Nephron (organoid): ENCODE measurements around the gene PHLDB1.
A peak's percentile ranks its signal among the peaks of the same experiment; 100 is the strongest.

Source experiments
- H3K27ac Mint-ChIP-seq, 3 experiments: 2 replicates each; pipeline ENCODE4 v1.8.0; 2020; ENCODE audit warnings: mixed read lengths in 3 of 3, mild to moderate bottlenecking in 2 of 3, moderate library complexity in 1 of 3
- H3K27me3 Mint-ChIP-seq: 2 replicates; pipeline ENCODE4 v1.8.0; 2021; ENCODE audit warnings: low read depth, mild to moderate bottlenecking, moderate library complexity, mixed read lengths
- H3K36me3 Mint-ChIP-seq: 2 replicates; pipeline ENCODE4 v1.8.0; 2020; ENCODE audit warnings: low read depth, mixed read lengths
- H3K4me1 Mint-ChIP-seq: 2 replicates; pipeline ENCODE4 v1.8.0; 2020; ENCODE audit warnings: mixed read lengths
- H3K4me3 Mint-ChIP-seq, 3 experiments: 2 replicates each; pipeline ENCODE4 v1.8.0; 2020; ENCODE audit warnings: mild to moderate bottlenecking in 3 of 3, mixed read lengths in 3 of 3, moderate library complexity in 2 of 3
- H3K9me3 Mint-ChIP-seq: 2 replicates; pipeline ENCODE4 v1.8.0; 2020; ENCODE audit warnings: mixed read lengths
- TF ChIP-seq, protein P1 (sequence below), 3 experiments: fragments of 200-600 bp; sonication (generic); IDR thresholded peaks; one replicate each; pipeline ENCODE4 v1.5.0; 2021; ENCODE audit warnings: antibody characterized with exemption in 3 of 3; ENCODE audit not compliant: unreplicated experiment in 3 of 3

The PHLDB1 gene

DNA sequence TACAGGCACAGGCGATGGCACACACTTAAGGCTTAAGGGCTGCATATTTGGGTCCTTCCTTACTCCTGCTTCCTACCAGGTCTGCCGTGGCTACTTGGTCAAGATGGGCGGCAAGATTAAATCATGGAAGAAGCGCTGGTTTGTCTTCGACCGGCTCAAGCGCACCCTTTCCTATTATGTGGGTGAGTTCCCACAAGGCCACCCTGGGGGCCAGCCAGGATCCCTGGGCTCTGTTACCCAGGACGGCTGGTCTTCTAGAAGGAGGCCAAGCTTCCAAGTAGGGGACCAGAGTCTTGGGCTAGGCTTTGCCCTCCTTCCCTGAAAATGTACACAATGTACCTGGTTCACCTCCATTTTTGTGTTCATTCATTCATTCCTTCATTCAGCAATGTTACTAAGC lies 43.0 kb downstream of the PHLDB1 start:
- H3K27ac Mint-ChIP-seq: no peak overlapping the region
- TF ChIP-seq, protein P1, sequence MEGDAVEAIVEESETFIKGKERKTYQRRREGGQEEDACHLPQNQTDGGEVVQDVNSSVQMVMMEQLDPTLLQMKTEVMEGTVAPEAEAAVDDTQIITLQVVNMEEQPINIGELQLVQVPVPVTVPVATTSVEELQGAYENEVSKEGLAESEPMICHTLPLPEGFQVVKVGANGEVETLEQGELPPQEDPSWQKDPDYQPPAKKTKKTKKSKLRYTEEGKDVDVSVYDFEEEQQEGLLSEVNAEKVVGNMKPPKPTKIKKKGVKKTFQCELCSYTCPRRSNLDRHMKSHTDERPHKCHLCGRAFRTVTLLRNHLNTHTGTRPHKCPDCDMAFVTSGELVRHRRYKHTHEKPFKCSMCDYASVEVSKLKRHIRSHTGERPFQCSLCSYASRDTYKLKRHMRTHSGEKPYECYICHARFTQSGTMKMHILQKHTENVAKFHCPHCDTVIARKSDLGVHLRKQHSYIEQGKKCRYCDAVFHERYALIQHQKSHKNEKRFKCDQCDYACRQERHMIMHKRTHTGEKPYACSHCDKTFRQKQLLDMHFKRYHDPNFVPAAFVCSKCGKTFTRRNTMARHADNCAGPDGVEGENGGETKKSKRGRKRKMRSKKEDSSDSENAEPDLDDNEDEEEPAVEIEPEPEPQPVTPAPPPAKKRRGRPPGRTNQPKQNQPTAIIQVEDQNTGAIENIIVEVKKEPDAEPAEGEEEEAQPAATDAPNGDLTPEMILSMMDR (IDR thresholded peaks at IDR 0.05; ENCODE audit: unreplicated experiment in 3 of 3): no peak
- H3K36me3 Mint-ChIP-seq: peaks cover 81% of the 10 kb centered on the region
- H3K4me3 Mint-ChIP-seq: no peak overlapping the region
- no peaks in the 10 kb centered on the region for H3K27me3 Mint-ChIP-seq
- H3K9me3 Mint-ChIP-seq: no peaks in the 10 kb centered on the region
- H3K4me1 Mint-ChIP-seq: peaks cover 10% of the 10 kb centered on the region

DNA sequence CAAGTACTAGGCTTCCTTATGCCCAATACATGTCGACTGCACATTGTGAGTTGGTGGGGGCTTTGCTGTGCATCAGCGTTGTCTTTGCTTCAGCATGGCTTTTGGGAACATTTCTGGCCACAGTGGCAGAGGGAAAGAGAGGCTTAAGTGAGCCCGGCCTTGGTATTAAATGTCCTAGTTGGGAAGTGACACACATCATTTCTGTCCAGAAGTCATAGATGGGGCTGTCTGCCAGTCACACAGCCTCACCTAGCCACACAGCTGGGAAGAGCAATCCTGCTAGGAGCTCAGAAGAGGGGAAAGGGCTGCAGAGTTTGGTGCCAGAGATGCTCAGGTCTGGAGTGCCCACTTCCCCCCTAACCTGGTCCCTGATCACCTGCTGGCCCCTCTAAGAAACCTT lies 44.4 kb downstream of the PHLDB1 start:
- peaks cover 2% of the 10 kb centered on the region for H3K4me1 Mint-ChIP-seq
- no peak overlapping the region for H3K4me3 Mint-ChIP-seq
- H3K27me3 Mint-ChIP-seq: no peaks in the 10 kb centered on the region
- TF ChIP-seq, protein P1 (IDR thresholded peaks at IDR 0.05; ENCODE audit: unreplicated experiment in 3 of 3): no peak
- peaks cover 77% of the 10 kb centered on the region for H3K36me3 Mint-ChIP-seq
- H3K9me3 Mint-ChIP-seq: no peaks in the 10 kb centered on the region
- H3K27ac Mint-ChIP-seq: peak overlapping the region in 1 of 3 experiments; percentile 48

DNA sequence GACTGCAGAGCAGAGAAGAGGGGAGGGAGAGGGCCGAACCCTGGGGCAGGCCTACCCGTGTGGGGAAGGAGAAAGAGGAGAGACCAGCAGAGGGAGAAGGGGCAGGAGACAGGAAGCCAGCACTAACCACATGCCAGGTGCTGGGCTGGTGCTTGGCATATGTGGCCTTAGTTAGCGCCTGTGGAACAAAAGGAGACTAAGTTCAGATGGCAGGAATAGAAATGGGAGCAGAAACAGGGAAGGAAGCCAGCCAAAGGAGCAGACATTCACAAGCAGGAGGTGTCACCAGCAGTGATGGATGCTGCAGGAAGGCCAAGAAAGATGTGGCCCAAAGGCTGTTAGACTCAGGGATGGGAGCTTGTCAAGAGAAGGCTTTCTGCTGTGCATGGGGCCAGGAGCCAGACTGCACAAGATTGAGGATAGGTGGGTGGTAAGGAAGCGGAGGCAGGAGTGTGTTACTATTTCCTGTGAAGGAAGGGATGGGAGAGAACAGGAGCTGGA lies 45.3 kb downstream of the PHLDB1 start:
- peak overlapping the region in 2 of 3 experiments; percentile 2 to 31 for H3K27ac Mint-ChIP-seq
- TF ChIP-seq, protein P1 (IDR thresholded peaks at IDR 0.05; ENCODE audit: unreplicated experiment in 3 of 3): no peak
- H3K9me3 Mint-ChIP-seq: no peaks in the 10 kb centered on the region
- H3K27me3 Mint-ChIP-seq: no peaks in the 10 kb centered on the region
- H3K4me3 Mint-ChIP-seq: no peak overlapping the region
- H3K4me1 Mint-ChIP-seq: peaks cover 5% of the 10 kb centered on the region
- peaks cover 80% of the 10 kb centered on the region for H3K36me3 Mint-ChIP-seq

DNA sequence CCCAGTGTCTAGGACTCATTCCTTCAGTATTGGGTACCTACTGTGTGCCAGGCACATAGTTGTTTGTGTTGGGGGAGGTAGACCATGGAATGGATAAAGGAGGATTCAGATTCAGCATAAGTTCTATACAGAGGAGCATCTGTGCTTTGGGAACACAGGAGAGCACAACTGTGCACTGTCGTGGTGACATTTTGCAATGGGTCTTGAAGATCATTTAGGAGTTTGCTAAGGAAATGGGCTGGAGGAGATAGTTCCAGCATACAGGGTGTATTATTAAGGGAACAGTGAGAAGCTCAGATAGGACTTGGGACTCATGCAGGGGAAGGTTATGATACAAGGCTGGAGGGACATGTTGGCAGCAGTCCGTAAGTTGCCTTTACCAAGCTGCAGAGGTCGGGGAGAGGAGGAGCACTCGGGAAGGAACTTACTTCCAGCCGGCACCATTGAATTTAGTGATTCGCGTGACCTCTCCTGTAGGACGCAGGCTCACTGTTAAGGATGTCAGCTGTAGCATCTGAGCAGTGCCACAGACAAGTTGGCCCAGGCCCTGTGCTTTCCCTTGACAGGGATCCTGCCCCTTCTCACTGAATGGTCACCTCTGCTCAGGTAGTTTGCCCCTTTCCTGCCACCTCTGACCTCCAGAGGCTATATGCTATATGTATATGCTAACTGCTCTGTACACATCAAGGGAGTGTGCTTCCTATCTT lies 46.4 kb downstream of the PHLDB1 start:
- Mint-ChIP-seq H3K27ac (peak overlapping the region in 1 of 3 experiments; percentile 11), H3K4me1 (peaks cover 5% of the 10 kb centered on the region), H3K9me3 (no peaks in the 10 kb centered on the region), H3K27me3 (no peaks in the 10 kb centered on the region), H3K36me3 (peaks cover 69% of the 10 kb centered on the region), H3K4me3 (no peak overlapping the region)
- TF ChIP-seq, protein P1 (IDR thresholded peaks at IDR 0.05; ENCODE audit: unreplicated experiment in 3 of 3): no peak

DNA sequence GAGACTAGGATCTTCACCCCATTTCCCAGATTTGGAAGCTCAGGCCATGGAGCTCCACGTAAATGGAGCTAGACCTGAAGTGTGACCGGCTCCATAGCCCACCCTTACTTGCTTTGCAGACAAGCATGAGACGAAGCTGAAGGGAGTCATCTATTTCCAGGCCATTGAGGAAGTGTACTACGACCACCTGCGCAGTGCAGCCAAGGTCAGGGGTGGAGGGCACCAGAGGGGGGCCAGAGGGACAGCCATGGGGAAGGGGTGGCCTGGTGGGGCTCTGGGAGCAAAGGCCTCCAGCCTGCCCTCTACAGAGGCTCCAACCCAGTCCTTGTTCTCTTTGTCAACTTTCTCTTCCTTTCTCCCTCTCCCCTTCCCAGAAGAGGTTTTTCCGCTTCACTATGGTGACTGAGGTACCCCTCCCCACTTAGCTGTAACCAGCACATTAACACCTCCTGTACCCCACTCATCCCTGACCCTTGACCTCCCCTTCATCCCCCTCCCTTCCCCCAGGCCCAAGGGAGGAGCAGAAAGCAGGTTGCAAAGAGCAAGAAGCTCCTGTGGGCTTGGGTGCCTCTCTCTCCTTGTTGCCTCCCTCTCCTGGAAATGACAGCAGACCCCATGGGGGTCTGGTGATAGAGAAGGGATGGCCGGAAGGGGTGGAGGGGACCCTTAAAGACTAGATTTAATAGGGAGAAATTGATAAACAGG lies 48.2 kb downstream of the PHLDB1 start:
- peaks cover 4% of the 10 kb centered on the region for H3K27me3 Mint-ChIP-seq
- no peak overlapping the region for H3K27ac Mint-ChIP-seq
- TF ChIP-seq, protein P1 (IDR thresholded peaks at IDR 0.05; ENCODE audit: unreplicated experiment in 3 of 3): no peak
- H3K4me1 Mint-ChIP-seq: peaks cover 5% of the 10 kb centered on the region
- peaks cover 53% of the 10 kb centered on the region for H3K36me3 Mint-ChIP-seq
- H3K9me3 Mint-ChIP-seq: no peaks in the 10 kb centered on the region
- no peak overlapping the region for H3K4me3 Mint-ChIP-seq
